Measurements from ENCODE around the gene ACP7. TPM values are rescaled to one million over a fixed set of nuclear protein-coding genes. Genes with fewer than 3 reads are reported as not detected.

Gene ACP7
- total RNA-seq, 2 experiments from 2014 or later = not detected

DNA sequence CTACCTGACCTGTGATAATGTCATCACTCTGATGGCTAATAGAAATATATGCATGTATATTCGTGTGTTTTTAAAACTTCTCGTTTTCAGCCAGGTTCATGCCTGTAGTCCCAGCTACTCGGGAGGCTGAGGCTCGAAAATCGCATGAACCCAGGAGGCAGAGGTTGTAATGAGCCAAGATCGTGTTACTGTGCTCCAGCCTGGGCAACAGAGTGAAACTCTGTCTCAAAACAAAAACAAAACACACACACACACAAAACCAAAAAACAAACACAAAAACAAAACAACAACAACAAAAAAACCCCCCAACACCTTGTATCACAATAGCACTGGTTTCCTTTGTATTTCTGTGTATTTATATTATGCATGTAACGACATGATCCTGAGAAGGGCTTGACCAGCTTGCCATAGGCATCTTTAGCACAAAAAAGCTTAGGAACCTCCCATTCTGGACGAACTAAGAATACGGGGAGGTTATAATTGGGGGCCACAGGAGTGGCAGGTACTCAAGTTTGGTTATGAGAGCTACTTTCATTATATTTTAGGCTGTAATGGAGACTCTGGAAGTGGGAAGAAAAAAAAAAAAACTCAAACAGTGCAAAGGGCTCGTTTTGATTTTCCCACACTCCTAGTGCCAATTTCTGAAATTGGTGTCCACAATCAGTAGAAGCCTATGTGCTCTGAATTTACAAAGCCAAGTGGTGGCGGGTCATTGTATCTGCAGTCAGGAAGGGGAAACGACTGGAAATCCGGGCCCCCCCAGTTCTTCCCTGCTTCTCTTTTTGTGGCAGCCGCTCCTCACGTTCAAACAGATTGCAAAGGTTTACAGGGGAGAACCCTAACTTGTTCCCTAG lies 1.2 kb upstream of the ACP7 start:
- no peak overlapping the region for H3K27ac Mint-ChIP-seq

DNA sequence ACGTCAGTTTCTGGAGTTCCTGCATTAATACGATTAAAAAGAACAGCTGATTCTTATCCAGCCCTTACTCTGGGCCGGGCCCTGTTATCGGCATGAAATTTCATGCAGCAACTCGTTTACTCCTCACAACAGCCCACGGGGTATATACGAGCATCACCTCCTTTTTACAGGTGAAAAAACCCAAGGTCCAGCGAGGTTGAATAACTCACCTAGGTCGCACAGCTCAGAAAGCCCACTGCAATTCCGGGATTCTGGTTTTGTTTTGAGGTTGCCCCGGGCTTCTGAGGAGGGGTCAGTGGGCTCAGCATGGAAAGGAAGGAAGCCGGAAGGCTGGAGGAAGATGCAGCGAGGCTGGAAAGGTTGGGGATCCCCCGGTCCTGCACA lies 577 bp upstream of the ACP7 start:
- H3K27ac Mint-ChIP-seq = no peak overlapping the region
- Histone ChIP-seq H3K9me3 (ENCODE audit: control insufficient read depth in 1 of 2, insufficient read depth in 1 of 2, low read length in 2 of 2) (no peaks in the 10 kb centered on the region), H3K27me3 (ENCODE audit: control insufficient read depth in 1 of 2, insufficient read depth in 2 of 2, low read length in 2 of 2) (peaks cover 18 to 38% of the 10 kb centered on the region in 2 experiments), H3K4me3 (ENCODE audit: low read length) (peak overlapping the region; percentile 44), H3K36me3 (ENCODE audit: insufficient read depth, low read length) (no peaks in the 10 kb centered on the region), H3K27ac (ENCODE audit: low read depth in 1 of 2, low read length in 2 of 2) (no peak overlapping the region), H3K4me1 (ENCODE audit: insufficient read depth, low read length) (peaks cover 22% of the 10 kb centered on the region)
- peaks cover 15% of the 10 kb centered on the region for H3K4me1 Mint-ChIP-seq (ENCODE audit: low read depth)
- no peaks in the 10 kb centered on the region for H3K36me3 Mint-ChIP-seq (ENCODE audit: low read depth)
- H3K27me3 Mint-ChIP-seq = peaks cover 66% of the 10 kb centered on the region
- CTCF ChIA-PET = no interaction called here
- peak overlapping the region; percentile 55 for H3K4me3 Mint-ChIP-seq
- peak; percentile 52 for ATAC-seq (ENCODE audit: poor library complexity)
- intact Hi-C loops (cut with DNase I, micrococcal nuclease) = no loop called here
- TF ChIP-seq, protein P1, sequence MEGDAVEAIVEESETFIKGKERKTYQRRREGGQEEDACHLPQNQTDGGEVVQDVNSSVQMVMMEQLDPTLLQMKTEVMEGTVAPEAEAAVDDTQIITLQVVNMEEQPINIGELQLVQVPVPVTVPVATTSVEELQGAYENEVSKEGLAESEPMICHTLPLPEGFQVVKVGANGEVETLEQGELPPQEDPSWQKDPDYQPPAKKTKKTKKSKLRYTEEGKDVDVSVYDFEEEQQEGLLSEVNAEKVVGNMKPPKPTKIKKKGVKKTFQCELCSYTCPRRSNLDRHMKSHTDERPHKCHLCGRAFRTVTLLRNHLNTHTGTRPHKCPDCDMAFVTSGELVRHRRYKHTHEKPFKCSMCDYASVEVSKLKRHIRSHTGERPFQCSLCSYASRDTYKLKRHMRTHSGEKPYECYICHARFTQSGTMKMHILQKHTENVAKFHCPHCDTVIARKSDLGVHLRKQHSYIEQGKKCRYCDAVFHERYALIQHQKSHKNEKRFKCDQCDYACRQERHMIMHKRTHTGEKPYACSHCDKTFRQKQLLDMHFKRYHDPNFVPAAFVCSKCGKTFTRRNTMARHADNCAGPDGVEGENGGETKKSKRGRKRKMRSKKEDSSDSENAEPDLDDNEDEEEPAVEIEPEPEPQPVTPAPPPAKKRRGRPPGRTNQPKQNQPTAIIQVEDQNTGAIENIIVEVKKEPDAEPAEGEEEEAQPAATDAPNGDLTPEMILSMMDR (IDR thresholded peaks at IDR 0.05) = no peak
- peak in 2 of 14 experiments; percentile 10 to 23 for DNase-seq
- no peaks in the 10 kb centered on the region for H3K9me3 Mint-ChIP-seq
- POLR2A ChIA-PET = no interaction called here

More for the DNA sequence above, 1.2 kb upstream of the ACP7 start:
- Mint-ChIP-seq H3K4me1 (ENCODE audit: low read depth) (peaks cover 15% of the 10 kb centered on the region), H3K9me3 (no peaks in the 10 kb centered on the region), H3K36me3 (ENCODE audit: low read depth) (no peaks in the 10 kb centered on the region), H3K27me3 (peaks cover 61% of the 10 kb centered on the region), H3K4me3 (peak overlapping the region; percentile 55)
- no peaks in the 10 kb centered on the region for H3K36me3 ChIP-seq (ENCODE audit: insufficient read depth, low read length)
- H3K4me1 ChIP-seq (ENCODE audit: insufficient read depth, low read length) = peaks cover 22% of the 10 kb centered on the region
- H3K4me3 ChIP-seq (ENCODE audit: low read length) = peak overlapping the region; percentile 44
- intact Hi-C loops (cut with DNase I, micrococcal nuclease) = no loop called here
- POLR2A ChIA-PET = no interaction called here
- CTCF ChIA-PET = no interaction called here
- ATAC-seq (ENCODE audit: poor library complexity) = no peak
- no peak overlapping the region for H3K27ac ChIP-seq (ENCODE audit: low read depth in 1 of 2, low read length in 2 of 2)
- no peak for DNase-seq
- H3K27me3 ChIP-seq (ENCODE audit: control insufficient read depth in 1 of 2, insufficient read depth in 2 of 2, low read length in 2 of 2) = peaks cover 18 to 38% of the 10 kb centered on the region in 2 experiments
- no peaks in the 10 kb centered on the region for H3K9me3 ChIP-seq (ENCODE audit: control insufficient read depth in 1 of 2, insufficient read depth in 1 of 2, low read length in 2 of 2)
- TF ChIP-seq, protein P1 (IDR thresholded peaks at IDR 0.05) = no peak

DNA sequence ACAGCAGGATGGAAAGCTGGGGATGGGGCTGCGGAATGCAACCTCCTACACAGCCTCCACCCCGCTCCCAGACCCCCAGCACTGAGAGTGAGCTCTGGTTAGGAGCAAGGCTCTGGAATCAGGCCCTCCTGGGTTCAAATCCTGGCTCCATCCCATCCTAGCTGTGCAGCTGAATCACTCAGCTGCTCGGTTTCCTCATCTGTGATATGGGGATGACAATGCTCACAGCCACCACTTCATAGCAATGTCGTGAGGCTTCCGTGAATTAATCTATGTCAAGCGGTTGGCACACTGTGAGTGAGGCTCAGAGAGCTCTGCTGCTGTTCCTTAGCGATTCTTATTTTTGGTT lies 538 bp downstream of the ACP7 start:
- Mint-ChIP-seq H3K36me3 (ENCODE audit: low read depth) (no peaks in the 10 kb centered on the region), H3K9me3 (no peaks in the 10 kb centered on the region), H3K4me3 (no peak overlapping the region), H3K4me1 (ENCODE audit: low read depth) (peaks cover 15% of the 10 kb centered on the region), H3K27ac (no peak overlapping the region), H3K27me3 (peaks cover 68% of the 10 kb centered on the region)
- CTCF ChIA-PET = interaction anchor here (0.8 kb wide), 1 partner anchor 27 kb away, joined by 3 read pairs; no protein-coding TSS in a partner anchor
- intact Hi-C loops (cut with DNase I, micrococcal nuclease) = no loop called here
- ATAC-seq (ENCODE audit: poor library complexity) (no peak), DNase-seq (no peak)
- POLR2A ChIA-PET = no interaction called here
- peaks cover 18 to 35% of the 10 kb centered on the region in 2 experiments for H3K27me3 ChIP-seq (ENCODE audit: control insufficient read depth in 1 of 2, insufficient read depth in 2 of 2, low read length in 2 of 2)
- no peak overlapping the region for H3K4me3 ChIP-seq (ENCODE audit: low read length)
- TF ChIP-seq, protein P1 (IDR thresholded peaks at IDR 0.05) = no peak
- no peak overlapping the region for H3K27ac ChIP-seq (ENCODE audit: low read depth in 1 of 2, low read length in 2 of 2)
- H3K4me1 ChIP-seq (ENCODE audit: insufficient read depth, low read length) = peaks cover 22% of the 10 kb centered on the region
- H3K36me3 ChIP-seq (ENCODE audit: insufficient read depth, low read length) = no peaks in the 10 kb centered on the region
- no peaks in the 10 kb centered on the region for H3K9me3 ChIP-seq (ENCODE audit: control insufficient read depth in 1 of 2, insufficient read depth in 1 of 2, low read length in 2 of 2)
